Panc1 (cell line): Measurements from ENCODE around the gene GALNT1. TPM values are rescaled to one million over a fixed set of nuclear protein-coding genes. Genes with fewer than 3 reads are reported as not detected.

Experiments
- ATAC-seq: fragments of 200-7000 bp; cut with Tn5 transposase; 2 replicates; pipeline ENCODE4 v1.9.1; 2020; ENCODE audit warnings: mild to moderate bottlenecking, moderate library complexity
- BruUV-seq: library from RNA; stranded (reverse); fragments of 400-500 nt; replicated peaks from 2 replicates; lab custom pipeline; 2021; lab: Mats Ljungman, UMichigan
- CTCF ChIA-PET: fragments of 300-600 bp; sonication (Branson Sonifier 250); formaldehyde crosslinking; loops from one replicate; lab custom pipeline; 2022; ENCODE audit warnings: antibody characterized with exemption; lab: Charles Lee
- POLR2A ChIA-PET: fragments of 300-600 bp; sonication (Branson Sonifier 250); formaldehyde crosslinking; loops from one replicate; lab custom pipeline; 2022; ENCODE audit warnings: antibody characterized with exemption; lab: Charles Lee
- DNase-seq: peaks from one replicate; pipeline ENCODE4 v3.0.0-alpha.2; 2010; ENCODE audit warnings: low read depth, low spot score
- H3K27ac ChIP-seq: 2 replicates; pipeline ENCODE4 v1.5.1; 2011; ENCODE audit warnings: mild to moderate bottlenecking, low read length, inconsistent platforms
- H3K27me3 ChIP-seq: fragments of 200-500 bp; sonication (Bioruptor generic); 2 replicates; pipeline ENCODE4 v1.6.0; 2014; ENCODE audit warnings: low read length, inconsistent platforms; ENCODE audit not compliant: control insufficient read depth, insufficient read depth
- H3K36me3 ChIP-seq: fragments of 200-500 bp; sonication (Bioruptor generic); 2 replicates; pipeline ENCODE4 v1.5.1; 2014; ENCODE audit warnings: inconsistent platforms, mild to moderate bottlenecking, low read length, moderate library complexity; ENCODE audit not compliant: control insufficient read depth, insufficient read depth
- H3K4me1 ChIP-seq: 2 replicates; pipeline ENCODE4 v1.5.1; 2011; ENCODE audit warnings: inconsistent platforms, mild to moderate bottlenecking, low read length, moderate library complexity; ENCODE audit not compliant: control insufficient read depth, insufficient read depth
- H3K4me3 ChIP-seq, 2 experiments: 2 replicates each; pipeline ENCODE4 v1.5.1; 2011 to 2012; ENCODE audit warnings: low read depth in 2 of 2, low read length in 2 of 2, mild to moderate bottlenecking in 2 of 2, inconsistent platforms in 1 of 2, moderate library complexity in 1 of 2
- H3K9me3 ChIP-seq: fragments of 200-500 bp; sonication (Bioruptor generic); 2 replicates; pipeline ENCODE4 v1.5.1; 2014; ENCODE audit warnings: low read depth, mild to moderate bottlenecking, inconsistent platforms, low read length, moderate library complexity; ENCODE audit not compliant: control insufficient read depth, insufficient read depth
- POLR2AphosphoS5 ChIP-seq: IDR thresholded peaks from 2 replicates; pipeline ENCODE4 v1.6.1; 2012; ENCODE audit warnings: mild to moderate bottlenecking, low read depth, low read length, moderate library complexity
- SIN3A ChIP-seq: IDR thresholded peaks from 2 replicates; pipeline ENCODE4 v1.6.1; 2012; ENCODE audit warnings: low read depth, mild to moderate bottlenecking, low read length, moderate library complexity, borderline replicate concordance; ENCODE audit not compliant: insufficient read depth
- TCF7L2 ChIP-seq: IDR thresholded peaks from 2 replicates; pipeline ENCODE4 v1.6.1; 2011; ENCODE audit warnings: mild to moderate bottlenecking, low read depth, low read length, inconsistent platforms
- in situ Hi-C: cut with HindIII; loops from 2 replicates; pipeline ENCODE4 v1.10.0; 2016; ENCODE audit warnings: low sequenced_read_pairs, low pct_unique_long_range_greater_than_20kb
- intact Hi-C: fragments of 100-400 bp; cut with micrococcal nuclease; formaldehyde crosslinking; loops from one replicate; pipeline ENCODE4 v1.10.0; 2022; ENCODE audit not compliant: unreplicated experiment
- total RNA-seq: library from RNA; stranded (reverse); gene quantifications from one replicate; pipeline ENCODE4 v1.2.1, GENCODE V29; 2021; ENCODE audit not compliant: unreplicated experiment
- TF ChIP-seq, protein P1 (sequence below), 2 experiments: IDR thresholded peaks; 2 replicates each; pipeline ENCODE4 v1.6.1; 2011 to 2012; ENCODE audit warnings: low read depth in 2 of 2, control low read depth in 1 of 2, low read length in 1 of 2, mild to moderate bottlenecking in 1 of 2, moderate library complexity in 1 of 2; ENCODE audit not compliant: insufficient read depth in 1 of 2
- TF ChIP-seq, protein P2 (sequence below): fragments of 450-650 bp; IDR thresholded peaks from 2 replicates; pipeline ENCODE4 v1.5.1; 2017; ENCODE audit warnings: mild to moderate bottlenecking

The GALNT1 gene
- total RNA-seq, 1 experiment from 2014 or later = 147 TPM

DNA sequence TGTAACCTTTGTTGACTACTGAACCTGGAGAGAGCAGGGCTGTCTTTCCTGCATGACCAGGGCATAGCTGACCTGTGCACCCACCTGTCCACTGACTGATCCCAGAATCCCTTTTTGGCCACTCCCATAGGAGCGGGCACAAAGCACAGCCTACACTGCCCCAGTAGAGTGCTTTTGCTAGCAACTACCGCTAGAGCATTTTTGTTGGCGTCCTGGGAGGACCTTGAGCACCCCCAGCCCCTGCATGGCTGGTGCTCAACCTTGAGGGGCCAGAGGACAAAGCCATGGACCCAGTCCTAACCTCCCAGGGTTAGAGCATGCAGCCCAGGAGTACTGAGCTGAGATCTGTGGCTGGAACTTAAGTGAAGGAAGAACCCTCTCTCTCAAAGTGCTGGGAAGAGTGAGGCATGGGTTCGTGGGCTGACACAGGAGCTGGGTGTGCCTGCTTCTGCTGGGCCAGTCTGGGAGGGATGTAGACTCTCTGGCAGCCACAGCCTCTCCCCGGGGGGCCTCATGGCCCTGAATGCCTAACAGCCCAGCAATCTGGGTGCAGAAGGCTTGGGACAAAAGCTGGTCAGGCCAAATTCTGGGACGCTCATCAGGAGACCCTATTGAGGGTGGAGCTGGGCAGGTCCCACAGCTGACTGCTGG is 140.0 kb downstream of the GALNT1 start:
- no peaks in the 10 kb centered on the region for H3K4me1 ChIP-seq
- DNase-seq (no peak), ATAC-seq (0 out of 2 replicates have a peak, but pooled peaks have one; percentile 30)
- TF ChIP-seq POLR2AphosphoS5 = no peak
- TF ChIP-seq TCF7L2 = no peak
- TF ChIP-seq SIN3A = no peak
- TF ChIP-seq, protein P1, sequence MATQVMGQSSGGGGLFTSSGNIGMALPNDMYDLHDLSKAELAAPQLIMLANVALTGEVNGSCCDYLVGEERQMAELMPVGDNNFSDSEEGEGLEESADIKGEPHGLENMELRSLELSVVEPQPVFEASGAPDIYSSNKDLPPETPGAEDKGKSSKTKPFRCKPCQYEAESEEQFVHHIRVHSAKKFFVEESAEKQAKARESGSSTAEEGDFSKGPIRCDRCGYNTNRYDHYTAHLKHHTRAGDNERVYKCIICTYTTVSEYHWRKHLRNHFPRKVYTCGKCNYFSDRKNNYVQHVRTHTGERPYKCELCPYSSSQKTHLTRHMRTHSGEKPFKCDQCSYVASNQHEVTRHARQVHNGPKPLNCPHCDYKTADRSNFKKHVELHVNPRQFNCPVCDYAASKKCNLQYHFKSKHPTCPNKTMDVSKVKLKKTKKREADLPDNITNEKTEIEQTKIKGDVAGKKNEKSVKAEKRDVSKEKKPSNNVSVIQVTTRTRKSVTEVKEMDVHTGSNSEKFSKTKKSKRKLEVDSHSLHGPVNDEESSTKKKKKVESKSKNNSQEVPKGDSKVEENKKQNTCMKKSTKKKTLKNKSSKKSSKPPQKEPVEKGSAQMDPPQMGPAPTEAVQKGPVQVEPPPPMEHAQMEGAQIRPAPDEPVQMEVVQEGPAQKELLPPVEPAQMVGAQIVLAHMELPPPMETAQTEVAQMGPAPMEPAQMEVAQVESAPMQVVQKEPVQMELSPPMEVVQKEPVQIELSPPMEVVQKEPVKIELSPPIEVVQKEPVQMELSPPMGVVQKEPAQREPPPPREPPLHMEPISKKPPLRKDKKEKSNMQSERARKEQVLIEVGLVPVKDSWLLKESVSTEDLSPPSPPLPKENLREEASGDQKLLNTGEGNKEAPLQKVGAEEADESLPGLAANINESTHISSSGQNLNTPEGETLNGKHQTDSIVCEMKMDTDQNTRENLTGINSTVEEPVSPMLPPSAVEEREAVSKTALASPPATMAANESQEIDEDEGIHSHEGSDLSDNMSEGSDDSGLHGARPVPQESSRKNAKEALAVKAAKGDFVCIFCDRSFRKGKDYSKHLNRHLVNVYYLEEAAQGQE (IDR thresholded peaks at IDR 0.05; ENCODE audit: insufficient read depth in 1 of 2, low read depth in 2 of 2, low read length in 1 of 2) = no peak
- TF ChIP-seq, protein P2, sequence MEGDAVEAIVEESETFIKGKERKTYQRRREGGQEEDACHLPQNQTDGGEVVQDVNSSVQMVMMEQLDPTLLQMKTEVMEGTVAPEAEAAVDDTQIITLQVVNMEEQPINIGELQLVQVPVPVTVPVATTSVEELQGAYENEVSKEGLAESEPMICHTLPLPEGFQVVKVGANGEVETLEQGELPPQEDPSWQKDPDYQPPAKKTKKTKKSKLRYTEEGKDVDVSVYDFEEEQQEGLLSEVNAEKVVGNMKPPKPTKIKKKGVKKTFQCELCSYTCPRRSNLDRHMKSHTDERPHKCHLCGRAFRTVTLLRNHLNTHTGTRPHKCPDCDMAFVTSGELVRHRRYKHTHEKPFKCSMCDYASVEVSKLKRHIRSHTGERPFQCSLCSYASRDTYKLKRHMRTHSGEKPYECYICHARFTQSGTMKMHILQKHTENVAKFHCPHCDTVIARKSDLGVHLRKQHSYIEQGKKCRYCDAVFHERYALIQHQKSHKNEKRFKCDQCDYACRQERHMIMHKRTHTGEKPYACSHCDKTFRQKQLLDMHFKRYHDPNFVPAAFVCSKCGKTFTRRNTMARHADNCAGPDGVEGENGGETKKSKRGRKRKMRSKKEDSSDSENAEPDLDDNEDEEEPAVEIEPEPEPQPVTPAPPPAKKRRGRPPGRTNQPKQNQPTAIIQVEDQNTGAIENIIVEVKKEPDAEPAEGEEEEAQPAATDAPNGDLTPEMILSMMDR = no peak
- no peaks in the 10 kb centered on the region for H3K36me3 ChIP-seq
- no TSS peak for BruUV-seq
- no peak overlapping the region for H3K27ac ChIP-seq
- ChIA-PET CTCF (no interaction called here), POLR2A (no interaction called here)
- no peaks in the 10 kb centered on the region for H3K27me3 ChIP-seq
- in situ Hi-C loops (no loop called here), intact Hi-C loops (no loop called here)
- no peak overlapping the region for H3K4me3 ChIP-seq
- H3K9me3 ChIP-seq = no peaks in the 10 kb centered on the region

DNA sequence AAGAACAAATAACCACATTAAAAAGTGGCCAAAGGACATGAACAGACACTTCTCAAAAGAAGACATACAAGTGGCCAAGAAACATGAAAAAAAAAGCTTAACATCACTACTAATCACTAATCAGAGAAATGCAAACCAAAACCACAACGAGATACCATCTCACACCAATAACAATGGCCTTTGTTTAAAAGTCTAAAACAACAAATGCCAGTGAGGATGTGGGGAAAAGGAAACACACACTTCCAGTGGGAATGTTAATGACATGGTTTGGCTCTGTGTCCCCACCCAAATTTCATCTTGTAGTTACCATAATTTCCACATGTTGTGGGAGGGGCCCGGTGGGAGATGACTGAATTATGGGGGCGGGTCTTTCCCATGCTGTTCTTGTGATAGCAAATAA is 147.1 kb downstream of the GALNT1 start:
- POLR2A ChIA-PET = no interaction called here
- TF ChIP-seq, protein P1 (IDR thresholded peaks at IDR 0.05; ENCODE audit: insufficient read depth in 1 of 2, low read depth in 2 of 2, low read length in 1 of 2) = no peak
- TF ChIP-seq, protein P2 = no peak
- TF ChIP-seq POLR2AphosphoS5 (no peak), SIN3A (no peak), TCF7L2 (no peak)
- Histone ChIP-seq H3K4me3 (no peak overlapping the region), H3K36me3 (no peaks in the 10 kb centered on the region), H3K27me3 (no peaks in the 10 kb centered on the region), H3K4me1 (no peaks in the 10 kb centered on the region), H3K27ac (no peak overlapping the region), H3K9me3 (no peaks in the 10 kb centered on the region)
- BruUV-seq = no TSS peak
- in situ Hi-C loops = no loop called here
- no peak for DNase-seq
- CTCF ChIA-PET = no interaction called here
- intact Hi-C loops = no loop called here
- no peak for ATAC-seq
